ENCODE data around the gene SUOX. TPM values are rescaled to one million over a fixed set of nuclear protein-coding genes. Genes with fewer than 3 reads are reported as not detected.
A peak's percentile ranks its signal among the peaks of the same experiment; 100 is the strongest.

SUOX gene
- total RNA-seq, 4 donors from 2014 or later = 14.5 to 43.0 (median 22.9) TPM

GRCh38 chr12:55965941-55966407 lies 31.1 kb upstream of the SUOX start, which contains the start of gene PMEL:
Gene PMEL, minus strand, starts transcription at chr12:55966042. Its CDS starts 31 bp downstream, at chr12:55966011.
- ATAC-seq (ENCODE audit: low FRiP score) (no peak), DNase-seq (ENCODE audit: low spot score) (no peak)
- no peak for TF ChIP-seq CTCF (IDR thresholded peaks at IDR 0.05)

GRCh38 chr12:55966408-55967281 lies 30.4 kb upstream of the SUOX start, which contains the start of gene CDK2:
Gene CDK2, plus strand, starts transcription at chr12:55966830. Its CDS starts 179 bp downstream, at chr12:55967009.
- DNase-seq (ENCODE audit: low spot score) (peak; percentile 94), ATAC-seq (ENCODE audit: low FRiP score) (peak; percentile 94)
- TF ChIP-seq CTCF (IDR thresholded peaks at IDR 0.05) = no peak

- DNase-seq (ENCODE audit: low spot score) (no peak), ATAC-seq (ENCODE audit: low FRiP score) (no peak)
- TF ChIP-seq CTCF (IDR thresholded peaks at IDR 0.05) = no peak
Measured at GRCh38 chr12:55969356-55969755, 27.7 kb upstream of the SUOX start.

GRCh38 chr12:55970775-55971174 lies 26.3 kb upstream of the SUOX start:
- no peak for TF ChIP-seq CTCF (IDR thresholded peaks at IDR 0.05)
- DNase-seq (ENCODE audit: low spot score) = no peak
- no peak for ATAC-seq (ENCODE audit: low FRiP score)

GRCh38 chr12:55972042-55972441 lies 25.0 kb upstream of the SUOX start:
- TF ChIP-seq CTCF (IDR thresholded peaks at IDR 0.05) = no peak
- ATAC-seq (ENCODE audit: low FRiP score) = no peak
- no peak for DNase-seq (ENCODE audit: low spot score)

GRCh38 chr12:55972456-55972855 lies 24.6 kb upstream of the SUOX start:
- DNase-seq (ENCODE audit: low spot score) (no peak), ATAC-seq (ENCODE audit: low FRiP score) (no peak)
- no peak for TF ChIP-seq CTCF (IDR thresholded peaks at IDR 0.05)
